H9 (cell line): Measurements from ENCODE around the gene MALAT1. TPM values are rescaled to one million over a fixed set of nuclear protein-coding genes. Genes with fewer than 3 reads are reported as not detected.

Experiments
- DNase-seq: peaks from one replicate; pipeline ENCODE4 v3.0.0-alpha.2; 2017
- H2AFZ ChIP-seq: one replicate; pipeline ENCODE4 v1.6.1; 2013; ENCODE audit warnings: mild to moderate bottlenecking, low read length, control low read depth, moderate library complexity
- H2AK5ac ChIP-seq: 2 replicates; pipeline ENCODE4 v1.6.1; 2013; ENCODE audit warnings: low read length, control low read depth, mixed read lengths; ENCODE audit not compliant: insufficient read length
- H2BK120ac ChIP-seq: one replicate; pipeline ENCODE4 v1.6.1; 2013; ENCODE audit warnings: low read depth, mild to moderate bottlenecking, low read length, control low read depth, inconsistent platforms; ENCODE audit not compliant: poor library complexity, severe bottlenecking
- H2BK12ac ChIP-seq: 2 replicates; pipeline ENCODE4 v1.6.1; 2013; ENCODE audit warnings: low read length, control low read depth, mixed read lengths, low read depth; ENCODE audit not compliant: insufficient read length
- H2BK15ac ChIP-seq: 2 replicates; pipeline ENCODE4 v1.6.1; 2013; ENCODE audit warnings: low read depth, low read length, control low read depth
- H2BK20ac ChIP-seq: one replicate; pipeline ENCODE4 v1.6.1; 2013; ENCODE audit warnings: low read depth, mild to moderate bottlenecking, low read length, control low read depth, inconsistent platforms; ENCODE audit not compliant: poor library complexity, severe bottlenecking
- H2BK5ac ChIP-seq: 2 replicates; pipeline ENCODE4 v1.6.1; 2013; ENCODE audit warnings: low read length, control low read depth, mixed read lengths; ENCODE audit not compliant: insufficient read length
- H3K14ac ChIP-seq: 2 replicates; pipeline ENCODE4 v1.6.1; 2013; ENCODE audit warnings: low read length, control low read depth; ENCODE audit not compliant: insufficient read depth
- H3K18ac ChIP-seq: 2 replicates; pipeline ENCODE4 v1.6.1; 2013; ENCODE audit warnings: low read depth, mild to moderate bottlenecking, mixed read lengths, low read length, control low read depth; ENCODE audit not compliant: insufficient read length
- H3K23ac ChIP-seq: 2 replicates; pipeline ENCODE4 v1.6.1; 2013; ENCODE audit warnings: low read length, control low read depth, mixed read lengths, low read depth; ENCODE audit not compliant: insufficient read length
- H3K23me2 ChIP-seq: 2 replicates; pipeline ENCODE4 v1.6.1; 2013; ENCODE audit warnings: low read depth, mild to moderate bottlenecking, mixed read lengths, low read length, control low read depth; ENCODE audit not compliant: insufficient read length, poor library complexity, severe bottlenecking
- H3K27ac ChIP-seq: 2 replicates; pipeline ENCODE4 v1.5.1; 2013; ENCODE audit warnings: low read length, control low read depth, mixed read lengths, low read depth; ENCODE audit not compliant: insufficient read length
- H3K27me3 ChIP-seq: 2 replicates; pipeline ENCODE4 v1.6.1; 2013; ENCODE audit warnings: low read length, control low read depth, inconsistent platforms; ENCODE audit not compliant: insufficient read depth
- H3K4ac ChIP-seq: 2 replicates; pipeline ENCODE4 v1.6.1; 2013; ENCODE audit warnings: low read depth, mild to moderate bottlenecking, control low read depth, inconsistent platforms, low read length, moderate library complexity
- H3K4me1 ChIP-seq: 2 replicates; pipeline ENCODE4 v1.6.1; 2013; ENCODE audit warnings: low read length, control low read depth, inconsistent platforms; ENCODE audit not compliant: insufficient read depth
- H3K4me2 ChIP-seq: 2 replicates; pipeline ENCODE4 v1.6.1; 2013; ENCODE audit warnings: low read length, control low read depth, mixed read lengths; ENCODE audit not compliant: insufficient read length, insufficient read depth
- H3K56ac ChIP-seq: 2 replicates; pipeline ENCODE4 v1.6.1; 2013; ENCODE audit warnings: low read depth, mild to moderate bottlenecking, mixed read lengths, low read length, control low read depth; ENCODE audit not compliant: insufficient read length
- H3K79me1 ChIP-seq: 2 replicates; pipeline ENCODE4 v1.6.1; 2013; ENCODE audit warnings: low read depth, mild to moderate bottlenecking, moderate library complexity, low read length, control low read depth, inconsistent platforms; ENCODE audit not compliant: insufficient read depth, poor library complexity, severe bottlenecking
- H3K79me2 ChIP-seq: 2 replicates; pipeline ENCODE4 v1.6.1; 2013; ENCODE audit warnings: low read length, control low read depth, inconsistent platforms; ENCODE audit not compliant: insufficient read depth
- H3K9ac ChIP-seq: 2 replicates; pipeline ENCODE4 v1.6.1; 2013; ENCODE audit warnings: low read length, control low read depth, mixed read lengths; ENCODE audit not compliant: insufficient read length; ENCODE audit errors: extremely low read depth
- H3K9me3 ChIP-seq: one replicate; pipeline ENCODE4 v1.6.1; 2013; ENCODE audit warnings: low read depth, low read length, inconsistent platforms; ENCODE audit not compliant: control insufficient read depth
- H3T11ph ChIP-seq: one replicate; pipeline ENCODE4 v1.6.1; 2013; ENCODE audit warnings: mild to moderate bottlenecking, low read length, control low read depth, inconsistent platforms
- H4K20me1 ChIP-seq: one replicate; pipeline ENCODE4 v1.6.1; 2013; ENCODE audit not compliant: control insufficient read depth, insufficient read length, insufficient read depth
- H4K5ac ChIP-seq: 2 replicates; pipeline ENCODE4 v1.6.1; 2013; ENCODE audit warnings: low read depth, mild to moderate bottlenecking, mixed read lengths, low read length, control low read depth; ENCODE audit not compliant: insufficient read length
- H4K8ac ChIP-seq: replicated peaks from 2 replicates; pipeline ENCODE4 v1.6.1; 2013; ENCODE audit warnings: low read length, control low read depth, mixed read lengths, low read depth; ENCODE audit not compliant: insufficient read length
- H4K91ac ChIP-seq: 2 replicates; pipeline ENCODE4 v1.6.1; 2013; ENCODE audit warnings: low read depth, mild to moderate bottlenecking, moderate library complexity, mixed read lengths, low read length, control low read depth; ENCODE audit not compliant: insufficient read length
- H3K27ac Mint-ChIP-seq, 3 experiments: 2 replicates in 2 of 3; 3 replicates in 1 of 3; pipeline ENCODE4 v1.8.0; 2020 to 2021; ENCODE audit warnings: mixed read lengths in 3 of 3, mild to moderate bottlenecking in 1 of 3, moderate library complexity in 1 of 3
- H3K27me3 Mint-ChIP-seq: 2 replicates; pipeline ENCODE4 v1.8.0; 2021; ENCODE audit warnings: low read depth, mild to moderate bottlenecking, moderate library complexity, mixed read lengths
- H3K36me3 Mint-ChIP-seq, 3 experiments: 2 replicates in 2 of 3; 3 replicates in 1 of 3; pipeline ENCODE4 v1.8.0; 2020 to 2021; ENCODE audit warnings: low read depth in 3 of 3, mixed read lengths in 3 of 3; ENCODE audit not compliant: insufficient read depth in 1 of 3
- H3K4me1 Mint-ChIP-seq, 2 experiments: 2 replicates each; pipeline ENCODE4 v1.8.0; 2020; ENCODE audit warnings: mixed read lengths in 2 of 2
- H3K4me3 Mint-ChIP-seq, 2 experiments: 2 replicates in 1 of 2; 3 replicates in 1 of 2; pipeline ENCODE4 v1.8.0; 2020 to 2021; ENCODE audit warnings: mild to moderate bottlenecking in 2 of 2, mixed read lengths in 2 of 2, moderate library complexity in 1 of 2
- H3K9me3 Mint-ChIP-seq, 2 experiments: 2 replicates in 1 of 2; 3 replicates in 1 of 2; pipeline ENCODE4 v1.8.0; 2020; ENCODE audit warnings: mild to moderate bottlenecking in 2 of 2, mixed read lengths in 2 of 2, moderate library complexity in 1 of 2
- CTCF ChIP-seq: fragments of 200-600 bp; sonication (generic); conservative IDR thresholded peaks from 3 replicates; pipeline ENCODE4 v1.8.0; 2021; ENCODE audit warnings: antibody characterized with exemption, mild to moderate bottlenecking
- WGBS: extraction: QIAGEN DNeasy Blood & Tissue Kit; methylation state at CpG from one replicate; pipeline ENCODE4 v1.1.7; 2013; ENCODE audit warnings: missing lambda C conversion rate, low lambda C conversion rate, mixed read lengths; ENCODE audit not compliant: insufficient read length; ENCODE audit errors: extremely low coverage; 5-methylcytosine and 5-hydroxymethylcytosine counted together
- total RNA-seq: library from RNA; stranded (reverse); gene quantifications from 2 replicates; pipeline ENCODE4 v1.2.1, GENCODE V29; 2021

MALAT1 gene
- total RNA-seq, 1 experiment from 2014 or later: 1,934 TPM

GRCh38 chr11:65468874-65469333 lies 29.9 kb upstream of the MALAT1 start:
- H3K14ac ChIP-seq: no peak overlapping the region
- H3K79me2 ChIP-seq: no peaks in the 10 kb centered on the region
- no peak overlapping the region for H2BK20ac ChIP-seq
- no peak overlapping the region for H2BK120ac ChIP-seq
- H4K91ac ChIP-seq: no peak overlapping the region
- no CpG with 5 or more reads among the region's 3 CpGs for WGBS
- no peak overlapping the region for H2BK15ac ChIP-seq
- no peak overlapping the region for H3K27ac ChIP-seq
- no peaks in the 10 kb centered on the region for H3K36me3 Mint-ChIP-seq
- no peak overlapping the region for H2AFZ ChIP-seq
- peak; percentile 92 for TF ChIP-seq CTCF
- H4K8ac ChIP-seq: no peak overlapping the region
- no peak overlapping the region for H2AK5ac ChIP-seq
- peaks cover 3 to 6% of the 10 kb centered on the region in 2 experiments; a peak in 2 of 4 replicates for H3K4me1 Mint-ChIP-seq
- H3K27ac Mint-ChIP-seq: no peak overlapping the region
- no peak overlapping the region for H2BK5ac ChIP-seq
- no peaks in the 10 kb centered on the region for H4K20me1 ChIP-seq
- peak overlapping the region in 1 of 2 experiments; percentile 17; a peak in 1 of 5 replicates for H3K4me3 Mint-ChIP-seq
- no peaks in the 10 kb centered on the region for H3K79me1 ChIP-seq
- H2BK12ac ChIP-seq: no peak overlapping the region
- H4K5ac ChIP-seq: no peak overlapping the region
- no peak overlapping the region for H3K4me2 ChIP-seq
- H3K9me3 Mint-ChIP-seq: no peaks in the 10 kb centered on the region; a peak in 2 of 5 replicates
- no peak overlapping the region for H3K9ac ChIP-seq
- H3K27me3 Mint-ChIP-seq: peaks cover 52% of the 10 kb centered on the region
- H3K18ac ChIP-seq: no peak overlapping the region
- H3K4ac ChIP-seq: no peak overlapping the region
- no peaks in the 10 kb centered on the region for H3K9me3 ChIP-seq
- H3K4me1 ChIP-seq: no peaks in the 10 kb centered on the region
- H3K23me2 ChIP-seq: no peaks in the 10 kb centered on the region
- no peak overlapping the region for H3K23ac ChIP-seq
- no peak overlapping the region for H3T11ph ChIP-seq
- H3K27me3 ChIP-seq: peaks cover 7% of the 10 kb centered on the region; the same call in 1 of the 2 replicates
- DNase-seq: peak; percentile 94
- no peak overlapping the region for H3K56ac ChIP-seq
